Suprapubic skin (tissue), 3 donors: Measurements from ENCODE around the gene CNTNAP3B.
"Not testable (repeated sequence)": the region's sequence is repeated elsewhere in the genome, so short reads cannot be mapped to it uniquely, and the experiment has no call there.

Source experiments
- POLR2AphosphoS5 ChIP-seq, 3 donors: sonication (generic); formaldehyde crosslinking; IDR thresholded peaks; one replicate each; pipeline ENCODE4 v1.6.1; 2017; ENCODE audit warnings: antibody characterized with exemption in 3 of 3
- TF ChIP-seq, protein P1 (sequence below), 2 donors: fragments of 200-600 bp in 1 of 2; fragments of 450-650 bp in 1 of 2; sonication (generic) in 1 of 2; IDR thresholded peaks; one replicate each; pipeline ENCODE4 v1.5.1; 2016 to 2019; ENCODE audit warnings: antibody characterized with exemption in 2 of 2, mild to moderate bottlenecking in 1 of 2, moderate library complexity in 1 of 2

DNA sequence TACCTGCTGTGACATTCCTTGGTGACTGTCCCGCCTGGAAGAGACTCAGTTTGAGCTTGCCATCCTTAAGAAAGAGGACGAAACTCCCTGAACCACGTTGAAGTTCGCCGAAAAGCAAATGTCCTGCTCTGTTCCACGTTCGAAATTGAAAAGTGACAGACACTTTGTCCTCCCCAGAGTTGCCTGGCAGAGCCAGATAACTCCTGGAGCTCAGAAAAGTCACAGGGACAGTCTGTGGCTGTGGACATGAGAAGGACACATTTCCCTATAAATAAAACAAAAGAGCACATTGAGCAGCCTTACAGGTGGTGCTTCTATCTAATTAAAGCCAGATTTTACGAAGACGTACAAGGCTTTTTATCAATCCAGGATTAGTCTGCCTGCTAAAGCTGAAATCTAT, 137.6 kb downstream of the CNTNAP3B start:
- TF ChIP-seq, protein P1, sequence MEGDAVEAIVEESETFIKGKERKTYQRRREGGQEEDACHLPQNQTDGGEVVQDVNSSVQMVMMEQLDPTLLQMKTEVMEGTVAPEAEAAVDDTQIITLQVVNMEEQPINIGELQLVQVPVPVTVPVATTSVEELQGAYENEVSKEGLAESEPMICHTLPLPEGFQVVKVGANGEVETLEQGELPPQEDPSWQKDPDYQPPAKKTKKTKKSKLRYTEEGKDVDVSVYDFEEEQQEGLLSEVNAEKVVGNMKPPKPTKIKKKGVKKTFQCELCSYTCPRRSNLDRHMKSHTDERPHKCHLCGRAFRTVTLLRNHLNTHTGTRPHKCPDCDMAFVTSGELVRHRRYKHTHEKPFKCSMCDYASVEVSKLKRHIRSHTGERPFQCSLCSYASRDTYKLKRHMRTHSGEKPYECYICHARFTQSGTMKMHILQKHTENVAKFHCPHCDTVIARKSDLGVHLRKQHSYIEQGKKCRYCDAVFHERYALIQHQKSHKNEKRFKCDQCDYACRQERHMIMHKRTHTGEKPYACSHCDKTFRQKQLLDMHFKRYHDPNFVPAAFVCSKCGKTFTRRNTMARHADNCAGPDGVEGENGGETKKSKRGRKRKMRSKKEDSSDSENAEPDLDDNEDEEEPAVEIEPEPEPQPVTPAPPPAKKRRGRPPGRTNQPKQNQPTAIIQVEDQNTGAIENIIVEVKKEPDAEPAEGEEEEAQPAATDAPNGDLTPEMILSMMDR (IDR thresholded peaks at IDR 0.05): not testable (repeated sequence)
- TF ChIP-seq POLR2AphosphoS5 (IDR thresholded peaks at IDR 0.05): not testable (repeated sequence)
